ENCODE results near the gene ST6GALNAC6. TPM values are rescaled to one million over a fixed set of nuclear protein-coding genes. Genes with fewer than 3 reads are reported as not detected.

Gene ST6GALNAC6
- total and polyA plus RNA-seq, 2 of the 8 experiments (the other 6 are each of a cell fraction or from before 2014, with no cell fraction given): 43.7 to 64.4 TPM

GRCh38 chr9:127905004-127905728, 5.8 kb upstream of the ST6GALNAC6 start (continued):
- TF ChIP-seq MAX (IDR thresholded peaks at IDR 0.05) (no peak), JUND (IDR thresholded peaks at IDR 0.05; ENCODE audit: low read length) (no peak), EP300 (IDR thresholded peaks at IDR 0.05; ENCODE audit: borderline replicate concordance in 1 of 2, low read depth in 2 of 2, low read length in 2 of 2) (no peak)
